Mesothelial cell of epicardium (in vitro differentiated cells): ENCODE data around the gene EFNB1. TPM values are rescaled to one million over a fixed set of nuclear protein-coding genes. Genes with fewer than 3 reads are reported as not detected.
"Not testable (repeated sequence)": the region's sequence is repeated elsewhere in the genome, so short reads cannot be mapped to it uniquely, and the experiment has no call there.

Experiments
- DNase-seq, 2 experiments: peaks; one replicate each; pipeline ENCODE4 v3.0.0; 2021; ENCODE audit warnings: low spot score in 2 of 2; ENCODE audit not compliant: unreplicated experiment in 2 of 2
- H3K27ac Mint-ChIP-seq: 2 replicates; pipeline ENCODE4 v1.8.0; 2021; ENCODE audit warnings: mixed read lengths
- H3K27me3 Mint-ChIP-seq: 2 replicates; pipeline ENCODE4 v1.8.0; 2021; ENCODE audit warnings: low read depth, mixed read lengths
- H3K36me3 Mint-ChIP-seq: 2 replicates; pipeline ENCODE4 v1.8.0; 2021; ENCODE audit warnings: mixed read lengths
- H3K4me1 Mint-ChIP-seq: 2 replicates; pipeline ENCODE4 v1.8.0; 2021; ENCODE audit warnings: mixed read lengths
- H3K4me3 Mint-ChIP-seq: 2 replicates; pipeline ENCODE4 v1.8.0; 2021; ENCODE audit warnings: mild to moderate bottlenecking, moderate library complexity, mixed read lengths
- H3K9me3 Mint-ChIP-seq: 2 replicates; pipeline ENCODE4 v1.8.0; 2021; ENCODE audit warnings: mixed read lengths
- total RNA-seq: library from RNA; stranded (reverse); gene quantifications from 3 replicates; pipeline ENCODE4 v1.2.1, GENCODE V29; 2021
- TF ChIP-seq, protein P1 (sequence below): fragments of 200-600 bp; sonication (generic); IDR thresholded peaks from one replicate; pipeline ENCODE4 v1.5.0; 2021; ENCODE audit warnings: antibody characterized with exemption; ENCODE audit not compliant: unreplicated experiment

Gene EFNB1
- total RNA-seq: 69.2 to 71.6 TPM (median 70.1 TPM) in 3 replicates

DNA sequence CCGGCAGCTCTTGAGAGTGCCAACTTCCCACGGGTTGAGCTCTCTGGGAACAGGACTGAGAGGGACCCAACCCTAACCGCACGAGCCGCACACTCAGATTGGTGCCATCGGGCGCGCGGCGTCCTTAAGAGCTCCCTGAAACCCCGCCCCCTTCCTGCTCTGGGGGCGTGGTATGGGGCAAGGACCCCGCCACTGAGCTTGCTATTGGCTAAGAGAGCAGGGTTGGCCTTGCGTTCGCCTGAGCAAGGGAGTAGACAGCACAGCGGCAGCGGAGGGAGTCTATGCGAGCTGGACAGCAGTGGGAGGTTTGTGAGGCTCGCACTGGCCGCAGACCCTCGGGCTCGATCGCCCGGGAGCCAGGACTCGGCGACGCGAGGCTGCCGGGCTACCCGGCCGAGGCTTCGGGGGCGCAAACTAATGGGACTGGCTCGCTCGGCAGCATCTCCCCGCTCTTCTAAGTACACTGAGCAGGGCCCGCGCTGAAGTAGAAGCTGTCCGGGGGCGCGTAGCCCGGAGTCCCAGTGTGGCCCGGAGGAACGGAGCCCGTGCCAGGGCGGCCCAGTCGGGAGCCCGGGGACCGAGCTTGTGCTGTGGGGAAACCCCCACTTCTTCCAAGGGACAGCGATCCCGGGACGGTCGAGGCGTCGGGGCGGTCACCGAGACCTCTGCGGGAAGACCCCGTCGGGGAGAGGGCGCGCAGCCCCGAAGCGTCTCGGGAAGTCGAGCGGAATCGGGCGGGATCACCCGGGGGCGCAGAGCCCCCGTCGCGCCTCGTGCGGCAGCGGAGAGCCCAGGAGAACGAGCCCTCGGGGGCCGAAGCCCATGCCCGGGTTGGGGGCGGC lies at the start of gene EFNB1:
Gene EFNB1, plus strand, starts transcription at position 282 of the 842 bp plus-strand sequence. CDS start 756 bp downstream, outside the sequence.
- Mint-ChIP-seq H3K27ac (peak within 1 kb of the TSS; percentile 73), H3K9me3 (peaks cover 4% of the 10 kb centered on the region)
- TF ChIP-seq, protein P1, sequence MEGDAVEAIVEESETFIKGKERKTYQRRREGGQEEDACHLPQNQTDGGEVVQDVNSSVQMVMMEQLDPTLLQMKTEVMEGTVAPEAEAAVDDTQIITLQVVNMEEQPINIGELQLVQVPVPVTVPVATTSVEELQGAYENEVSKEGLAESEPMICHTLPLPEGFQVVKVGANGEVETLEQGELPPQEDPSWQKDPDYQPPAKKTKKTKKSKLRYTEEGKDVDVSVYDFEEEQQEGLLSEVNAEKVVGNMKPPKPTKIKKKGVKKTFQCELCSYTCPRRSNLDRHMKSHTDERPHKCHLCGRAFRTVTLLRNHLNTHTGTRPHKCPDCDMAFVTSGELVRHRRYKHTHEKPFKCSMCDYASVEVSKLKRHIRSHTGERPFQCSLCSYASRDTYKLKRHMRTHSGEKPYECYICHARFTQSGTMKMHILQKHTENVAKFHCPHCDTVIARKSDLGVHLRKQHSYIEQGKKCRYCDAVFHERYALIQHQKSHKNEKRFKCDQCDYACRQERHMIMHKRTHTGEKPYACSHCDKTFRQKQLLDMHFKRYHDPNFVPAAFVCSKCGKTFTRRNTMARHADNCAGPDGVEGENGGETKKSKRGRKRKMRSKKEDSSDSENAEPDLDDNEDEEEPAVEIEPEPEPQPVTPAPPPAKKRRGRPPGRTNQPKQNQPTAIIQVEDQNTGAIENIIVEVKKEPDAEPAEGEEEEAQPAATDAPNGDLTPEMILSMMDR: no peak

DNA sequence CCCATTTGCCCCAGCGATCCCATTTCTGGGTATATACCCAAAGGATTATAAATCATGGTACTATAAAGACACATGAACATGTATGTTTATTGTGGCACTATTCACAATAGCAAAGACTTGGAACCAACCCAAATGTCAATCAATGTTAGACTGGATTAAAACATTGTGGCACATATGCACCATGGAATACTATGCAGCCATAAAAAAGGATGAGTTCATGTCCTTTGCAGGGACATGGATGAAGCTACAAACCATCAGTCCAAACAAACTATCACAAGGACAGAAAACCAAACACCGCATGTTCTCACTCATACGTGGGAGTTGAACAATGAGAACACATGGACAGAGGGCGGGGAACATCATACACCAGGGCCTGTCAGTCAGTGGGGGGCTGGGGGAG lies 47.5 kb upstream of the EFNB1 start:
- not testable (repeated sequence) for DNase-seq, H3K4me1 Mint-ChIP-seq, H3K27ac Mint-ChIP-seq, H3K36me3 Mint-ChIP-seq, H3K4me3 Mint-ChIP-seq
- Mint-ChIP-seq H3K9me3 (peaks cover 43% of the 10 kb centered on the region), H3K27me3 (peaks cover 36% of the 10 kb centered on the region)

More for the DNA sequence above, at the start of gene EFNB1:
- Mint-ChIP-seq H3K4me1 (peaks cover 18% of the 10 kb centered on the region), H3K27me3 (no peaks in the 10 kb centered on the region), H3K4me3 (peak within 1 kb of the TSS; percentile 85), H3K36me3 (no peaks in the 10 kb centered on the region)
- peak; percentile 65 to 85 for DNase-seq

DNA sequence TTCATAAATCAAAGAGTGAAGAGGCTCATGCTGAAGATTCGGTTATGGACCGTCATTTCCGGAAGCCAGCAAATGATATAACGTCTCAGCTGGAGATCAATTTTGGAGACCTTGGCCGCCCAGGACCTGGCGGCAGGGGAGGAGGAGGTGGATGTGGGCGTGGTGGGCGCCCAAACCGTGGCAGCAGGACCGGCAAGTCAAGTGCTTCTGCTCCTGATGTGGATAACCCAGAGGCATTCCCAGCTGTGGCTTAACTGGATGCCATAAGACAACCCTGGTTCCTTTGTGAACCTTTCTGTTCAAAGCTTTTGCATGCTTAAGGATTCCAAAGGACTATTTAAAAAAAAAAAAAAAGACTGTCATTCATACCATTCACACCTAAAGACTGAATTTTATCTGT lies 44.0 kb upstream of the EFNB1 start:
- DNase-seq: no peak
- H3K4me3 Mint-ChIP-seq: no peak overlapping the region
- H3K36me3 Mint-ChIP-seq: no peaks in the 10 kb centered on the region
- H3K4me1 Mint-ChIP-seq: no peaks in the 10 kb centered on the region
- TF ChIP-seq, protein P1: no peak
- peaks cover 30% of the 10 kb centered on the region for H3K9me3 Mint-ChIP-seq
- peaks cover 6% of the 10 kb centered on the region for H3K27me3 Mint-ChIP-seq
- no peak overlapping the region for H3K27ac Mint-ChIP-seq

DNA sequence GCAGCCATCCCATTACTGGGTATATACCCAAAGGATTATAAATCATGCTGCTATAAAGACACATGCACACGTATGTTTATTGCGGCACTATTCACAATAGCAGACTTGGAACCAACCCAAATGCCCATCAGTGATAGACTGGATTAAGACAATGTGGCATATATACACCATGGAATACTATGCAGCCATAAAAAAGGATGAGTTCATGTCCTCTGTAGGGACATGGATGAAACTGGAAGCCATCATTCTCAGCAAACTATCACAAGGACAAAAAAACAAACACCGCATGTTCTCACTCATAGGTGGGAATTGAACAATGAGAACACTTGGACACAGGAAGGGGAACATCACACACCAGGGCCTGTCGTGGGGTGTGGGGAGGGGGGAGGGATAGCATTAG lies 42.2 kb upstream of the EFNB1 start:
- H3K27me3 Mint-ChIP-seq, H3K4me3 Mint-ChIP-seq, H3K4me1 Mint-ChIP-seq, H3K27ac Mint-ChIP-seq, H3K36me3 Mint-ChIP-seq, DNase-seq: not testable (repeated sequence)
- peaks cover 19% of the 10 kb centered on the region for H3K9me3 Mint-ChIP-seq

DNA sequence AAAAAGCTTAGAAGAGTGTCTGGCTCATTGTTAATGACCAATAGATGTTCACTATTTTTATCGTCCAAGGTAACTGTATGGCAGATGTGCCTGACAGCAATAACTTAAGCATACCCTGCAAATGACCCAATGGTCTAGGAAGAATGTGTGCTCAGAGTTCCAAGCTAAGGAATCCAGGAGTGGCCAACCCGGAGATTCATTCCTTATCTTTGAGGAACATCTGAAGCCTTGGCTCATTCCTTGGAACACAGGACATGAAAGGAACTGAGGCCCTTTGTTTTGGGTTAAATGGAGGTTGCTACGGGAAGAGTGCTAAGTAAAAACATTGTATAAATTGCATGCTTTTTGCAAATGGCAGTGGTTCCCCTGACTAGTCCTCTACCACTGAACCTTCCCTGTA lies 38.9 kb upstream of the EFNB1 start:
- TF ChIP-seq, protein P1: no peak
- Mint-ChIP-seq H3K4me3 (no peak overlapping the region), H3K9me3 (peaks cover 35% of the 10 kb centered on the region)

DNA sequence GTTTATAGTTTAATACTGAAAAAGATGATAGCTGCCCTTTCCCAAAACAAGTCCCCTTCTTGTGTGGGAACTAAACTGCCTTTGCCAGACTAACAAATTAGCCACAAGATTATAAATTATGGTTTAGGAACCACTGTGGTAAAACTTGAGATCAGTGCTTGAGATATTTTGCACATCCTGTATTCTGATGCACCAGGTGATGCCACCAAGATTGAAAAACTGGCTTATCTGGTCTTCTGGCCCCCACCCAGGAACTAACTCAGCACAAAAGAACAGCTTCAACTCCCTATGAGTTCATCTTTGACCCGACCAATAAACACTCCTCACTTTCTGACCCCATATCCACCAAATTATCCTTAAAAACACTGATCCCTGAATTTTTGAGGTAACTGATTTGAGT lies 36.7 kb upstream of the EFNB1 start:
- DNase-seq: no peak
- Mint-ChIP-seq H3K27ac (no peak overlapping the region), H3K9me3 (peaks cover 38% of the 10 kb centered on the region), H3K4me3 (no peak overlapping the region), H3K27me3 (peaks cover 2% of the 10 kb centered on the region), H3K4me1 (no peaks in the 10 kb centered on the region), H3K36me3 (no peaks in the 10 kb centered on the region)
- TF ChIP-seq, protein P1: no peak

More for the DNA sequence above, 38.9 kb upstream of the EFNB1 start:
- DNase-seq: no peak
- H3K27ac Mint-ChIP-seq: no peak overlapping the region
- no peaks in the 10 kb centered on the region for H3K27me3 Mint-ChIP-seq
- H3K4me1 Mint-ChIP-seq: no peaks in the 10 kb centered on the region
- no peaks in the 10 kb centered on the region for H3K36me3 Mint-ChIP-seq
